Measurements from ENCODE around the gene ZFYVE1.

- TF ChIP-seq EZH2 (IDR thresholded peaks at IDR 0.05; ENCODE audit: insufficient read depth, poor library complexity, severe bottlenecking) (no peak), EZH2phosphoT487 (IDR thresholded peaks at IDR 0.05; ENCODE audit: insufficient read depth, low read depth) (no peak)
Observed at GRCh38 chr14:72998252-72998903, 28.5 kb downstream of the ZFYVE1 start.
